HepG2 (cell line): ENCODE data around the gene FMN2. TPM values are rescaled to one million over a fixed set of nuclear protein-coding genes. Genes with fewer than 3 reads are reported as not detected.

Experiments used
- ATAC-seq: fragments of 200-7000 bp; cut with Tn5 transposase; 3 replicates; pipeline ENCODE4 v1.9.1; 2020; ENCODE audit warnings: mild to moderate bottlenecking, moderate library complexity
- BruUV-seq: library from RNA; stranded (reverse); fragments of 400-500 nt; replicated peaks from 2 replicates; lab custom pipeline; 2021; lab: Mats Ljungman, UMichigan
- CTCF ChIA-PET: fragments of 300-600 bp; formaldehyde crosslinking; extraction: SDS; loops from one replicate; lab custom pipeline; 2021; ENCODE audit warnings: low total read pairs, inconsistent platforms, low intra/inter-chr PET ratio; lab: Yijun Ruan, JAX
- POLR2A ChIA-PET: fragments of 350-600 bp; sonication (Branson Sonifier 250); formaldehyde crosslinking; loops from one replicate; lab custom pipeline; 2020; ENCODE audit warnings: antibody characterized with exemption, inconsistent platforms; lab: Yijun Ruan, JAX
- DNase-seq: peaks from one replicate; pipeline ENCODE4 v3.0.0-alpha.2; 2015; ENCODE audit warnings: low spot score
- FAIRE-seq: peaks from 3 replicates; lab custom pipeline; 2011; peaks lifted over from hg19 to GRCh38; lab: Jason Lieb, UNC
- H2AFZ ChIP-seq: one replicate; pipeline ENCODE4 v1.6.1; 2011; ENCODE audit warnings: low read length, inconsistent platforms
- H3K27ac ChIP-seq: fragments of 300-600 bp; 3 replicates; pipeline ENCODE4 v1.8.0; 2011; ENCODE audit warnings: mixed run types, mild to moderate bottlenecking, mixed read lengths, low read length, inconsistent platforms; ENCODE audit not compliant: insufficient read depth; ENCODE audit errors: extremely low read length
- H3K27me3 ChIP-seq, 2 experiments: fragments of 200-600 bp in 1 of 2; 2 replicates in 1 of 2; 3 replicates in 1 of 2; pipeline versions ENCODE4 v1.6.0 to v1.8.0; 2011; ENCODE audit warnings: low read length in 2 of 2, mild to moderate bottlenecking in 2 of 2, moderate library complexity in 2 of 2, inconsistent platforms in 1 of 2; ENCODE audit not compliant: insufficient read depth in 2 of 2, control insufficient read depth in 1 of 2
- H3K36me3 ChIP-seq, 2 experiments: fragments of 200-600 bp in 1 of 2; replicated peaks in 1 of 2; 2 replicates in 1 of 2; 3 replicates in 1 of 2; pipeline versions ENCODE4 v1.5.1 to v1.8.0; 2011; ENCODE audit warnings: low read length in 2 of 2, inconsistent platforms in 1 of 2; ENCODE audit not compliant: insufficient read depth in 2 of 2, control insufficient read depth in 1 of 2
- H3K4me1 ChIP-seq: 2 replicates; pipeline ENCODE4 v1.5.1; 2012; ENCODE audit warnings: low read length, inconsistent platforms; ENCODE audit not compliant: insufficient read depth
- H3K4me2 ChIP-seq: 2 replicates; pipeline ENCODE4 v1.6.0; 2011; ENCODE audit warnings: low read depth, low read length, inconsistent platforms
- H3K4me3 ChIP-seq, 3 experiments: fragments of 200-600 bp in 1 of 3; sonication (generic), shearing (Covaris generic) in 1 of 3; replicated peaks in 1 of 3; 2 replicates each; pipeline ENCODE4 v1.5.1; 2011 to 2016; ENCODE audit warnings: low read length in 3 of 3, inconsistent platforms in 2 of 3, low read depth in 2 of 3, mild to moderate bottlenecking in 2 of 3, control low read depth in 1 of 3, mixed read lengths in 1 of 3; ENCODE audit not compliant: insufficient read depth in 1 of 3
- H3K79me2 ChIP-seq: one replicate; pipeline ENCODE4 v1.6.1; 2011; ENCODE audit warnings: low read length, inconsistent platforms; ENCODE audit not compliant: insufficient read depth
- H3K9ac ChIP-seq: 2 replicates; pipeline ENCODE4 v1.6.0; 2011; ENCODE audit warnings: mild to moderate bottlenecking, low read depth, low read length, inconsistent platforms; ENCODE audit not compliant: insufficient read depth
- H3K9me3 ChIP-seq: 2 replicates; pipeline ENCODE4 v1.5.1; 2012; ENCODE audit warnings: mild to moderate bottlenecking, low read length
- H4K20me1 ChIP-seq: 2 replicates; pipeline ENCODE4 v1.6.0; 2011; ENCODE audit warnings: inconsistent platforms, mild to moderate bottlenecking, low read length, moderate library complexity; ENCODE audit not compliant: insufficient read depth
- ARID3A ChIP-seq: IDR thresholded peaks from 2 replicates; pipeline ENCODE4 v1.6.1; 2012; ENCODE audit warnings: low read depth, low read length, improper control_type of control experiment
- ESRRA ChIP-seq: sonication (generic); formaldehyde crosslinking; IDR thresholded peaks from 2 replicates; pipeline ENCODE4 v1.5.1; 2020; ENCODE audit warnings: mild to moderate bottlenecking, low read depth, missing genetic modification reagents
- PTBP1 ChIP-seq: fragments of 200-400 bp; formaldehyde crosslinking; IDR thresholded peaks from 2 replicates; pipeline ENCODE4 v1.6.1; 2018; ENCODE audit warnings: low read length, low read depth; ENCODE audit not compliant: poor library complexity, severe bottlenecking
- SRF ChIP-seq: IDR thresholded peaks from 2 replicates; pipeline ENCODE4 v1.6.1; 2011; ENCODE audit warnings: mild to moderate bottlenecking, low read depth, low read length, moderate library complexity
- THAP7 ChIP-seq: sonication (generic); formaldehyde crosslinking; IDR thresholded peaks from 2 replicates; pipeline ENCODE4 v1.8.1; 2023; ENCODE audit warnings: mild to moderate bottlenecking, missing genetic modification reagents
- THYN1 ChIP-seq: sonication (generic); formaldehyde crosslinking; IDR thresholded peaks from 2 replicates; pipeline ENCODE4 v1.8.1; 2023; ENCODE audit warnings: low read depth, mild to moderate bottlenecking, moderate library complexity, missing genetic modification reagents, borderline replicate concordance
- ZFX ChIP-seq: sonication (generic); formaldehyde crosslinking; IDR thresholded peaks from 2 replicates; pipeline ENCODE4 v1.4.0; 2020; ENCODE audit warnings: mild to moderate bottlenecking, low read depth, missing genetic modification reagents, moderate library complexity
- ZFY ChIP-seq: sonication (generic); formaldehyde crosslinking; IDR thresholded peaks from 2 replicates; pipeline ENCODE4 v1.4.0; 2020; ENCODE audit warnings: missing genetic modification reagents
- ZNF274 ChIP-seq: sonication (generic); formaldehyde crosslinking; IDR thresholded peaks from 2 replicates; pipeline ENCODE4 v1.5.1; 2020; ENCODE audit warnings: mild to moderate bottlenecking, missing genetic modification reagents
- ZNF33A ChIP-seq: sonication (generic); formaldehyde crosslinking; IDR thresholded peaks from 2 replicates; pipeline ENCODE4 v1.5.1; 2020; ENCODE audit warnings: missing genetic modification reagents, mild to moderate bottlenecking, moderate library complexity, borderline replicate concordance
- ZNF432 ChIP-seq: sonication (generic); formaldehyde crosslinking; IDR thresholded peaks from 2 replicates; pipeline ENCODE4 v1.5.0; 2020; ENCODE audit warnings: missing genetic modification reagents, mild to moderate bottlenecking, borderline replicate concordance
- ZNF484 ChIP-seq: sonication (generic); formaldehyde crosslinking; IDR thresholded peaks from 2 replicates; pipeline ENCODE4 v1.5.1; 2020; ENCODE audit warnings: mild to moderate bottlenecking, low read depth, missing genetic modification reagents, borderline replicate concordance
- ZNF543 ChIP-seq: sonication (generic); formaldehyde crosslinking; IDR thresholded peaks from 2 replicates; pipeline ENCODE4 v1.4.0; 2020; ENCODE audit warnings: mild to moderate bottlenecking, missing genetic modification reagents
- ZNF674 ChIP-seq: sonication (generic); formaldehyde crosslinking; IDR thresholded peaks from 2 replicates; pipeline ENCODE4 v1.5.0; 2020; ENCODE audit warnings: low read depth, mild to moderate bottlenecking, missing genetic modification reagents
- ZNF775 ChIP-seq: sonication (generic); formaldehyde crosslinking; IDR thresholded peaks from 2 replicates; pipeline ENCODE4 v1.4.0; 2020; ENCODE audit warnings: missing genetic modification reagents, mild to moderate bottlenecking, moderate library complexity, borderline replicate concordance
- ZSCAN31 ChIP-seq: sonication (generic); formaldehyde crosslinking; IDR thresholded peaks from 2 replicates; pipeline ENCODE4 v1.5.0; 2020; ENCODE audit warnings: low read depth, mild to moderate bottlenecking, missing genetic modification reagents
- WGBS: methylation state at CpG from one replicate; pipeline ENCODE4 v1.1.6; 2017; ENCODE audit warnings: low lambda C conversion rate; 5-methylcytosine and 5-hydroxymethylcytosine counted together
- in situ Hi-C: cut with HindIII; loops from 2 replicates; pipeline ENCODE4 v1.10.0; 2017; ENCODE audit warnings: low pct_unique_long_range_greater_than_20kb; ENCODE audit not compliant: extremely low pct_ligation_motif_present
- intact Hi-C: fragments of 100-400 bp; cut with micrococcal nuclease; formaldehyde crosslinking; loops from one replicate; pipeline ENCODE4 v1.10.0; 2022; ENCODE audit not compliant: unreplicated experiment
- polyA plus RNA-seq, 8 experiments: library from polyadenylated mRNA; depleted of rRNA in 3 of 8; stranded (reverse) in 7 of 8; unstranded in 1 of 8; fragments of >200 nt; fragmentation: Illumina TruSeq in 4 of 8; extraction: Trizol in 4 of 8; gene quantifications; 2 replicates each; pipeline versions ENCODE4 v1.2.1 to v1.2.3, GENCODE V29; 2011 to 2016; ENCODE audit warnings: low read depth in 4 of 8, missing spikeins in 1 of 8, mixed read lengths in 1 of 8; ENCODE audit not compliant: insufficient read depth in 1 of 8
- total RNA-seq, 5 experiments: library from RNA; depleted of rRNA; stranded (reverse); fragments of >200 nt; fragmentation: Illumina TruSeq; extraction: Trizol; gene quantifications; 2 replicates each; pipeline ENCODE4 v1.2.3, GENCODE V29; 2016; ENCODE audit warnings: low read depth in 1 of 5

FMN2 gene
- total and polyA plus RNA-seq, 2 of the 13 experiments (the other 11 are each of a cell fraction or from before 2014, with no cell fraction given) = not detected

GRCh38 chr1:240486611-240487010, 394.9 kb downstream of the FMN2 start (continued):
- no peak for TF ChIP-seq ZFX (CRISPR knock-in tag)
- TF ChIP-seq, all 625 proteins: peak for 0

DNA sequence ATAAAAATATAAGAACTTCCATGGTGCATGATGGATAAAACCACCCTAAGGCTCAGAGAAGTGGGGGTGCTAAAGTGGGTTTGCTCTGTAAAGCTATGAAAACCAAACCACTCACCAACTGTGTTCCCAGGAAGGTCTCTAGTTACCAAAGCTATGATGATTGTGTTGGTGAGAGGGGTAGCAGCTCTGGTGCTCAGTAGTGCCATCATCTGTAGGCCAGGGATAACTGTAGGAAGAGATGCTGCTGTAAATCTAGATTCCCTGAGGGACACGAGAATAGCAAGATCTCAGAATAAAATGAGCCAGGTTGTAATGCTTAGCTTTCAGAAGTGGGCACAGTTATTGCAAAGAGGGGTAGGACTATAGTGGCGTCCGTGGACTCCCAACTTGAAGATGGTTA, 395.8 kb downstream of the FMN2 start:
- no peaks in the 10 kb centered on the region for H3K27me3 ChIP-seq
- FAIRE-seq = no peak
- no peak for TF ChIP-seq ZSCAN31 (CRISPR knock-in tag)
- TF ChIP-seq ZNF274 (CRISPR knock-in tag) = no peak
- TF ChIP-seq PTBP1 = no peak
- no peak for TF ChIP-seq ZNF484 (CRISPR knock-in tag)
- TF ChIP-seq ZNF543 = no peak
- TF ChIP-seq THAP7 (CRISPR knock-in tag) = no peak
- no peak for TF ChIP-seq ZFY (CRISPR knock-in tag)
- no peak for TF ChIP-seq ESRRA (CRISPR knock-in tag)
- TF ChIP-seq THYN1 (CRISPR knock-in tag) = no peak
- no peak for TF ChIP-seq ZNF775 (CRISPR knock-in tag)
- TF ChIP-seq SRF = no peak
- no peak for TF ChIP-seq ARID3A
- TF ChIP-seq ZNF432 = no peak
- TF ChIP-seq ZNF674 (CRISPR knock-in tag) = no peak
- no peak for TF ChIP-seq ZNF33A
- intact Hi-C loops = no loop called here
- H3K36me3 ChIP-seq = no peaks in the 10 kb centered on the region
- ATAC-seq = no peak
- no peaks in the 10 kb centered on the region for H4K20me1 ChIP-seq
- no peaks in the 10 kb centered on the region for H3K9me3 ChIP-seq
- ChIA-PET POLR2A (no interaction called here), CTCF (no interaction called here)
- no peak for DNase-seq
- no TSS peak for BruUV-seq
- H3K79me2 ChIP-seq = no peaks in the 10 kb centered on the region
- no peak overlapping the region for H3K9ac ChIP-seq
- in situ Hi-C loops = no loop called here
- H2AFZ ChIP-seq = no peak overlapping the region
- no peak overlapping the region for H3K27ac ChIP-seq
- 11% methylated on average over 3 of the region's 3 CpGs for WGBS
- no peaks in the 10 kb centered on the region for H3K4me1 ChIP-seq
- no peak overlapping the region for H3K4me3 ChIP-seq
- no peak overlapping the region for H3K4me2 ChIP-seq
